Measurements from ENCODE around the gene CHID1.

CHID1 gene

DNA sequence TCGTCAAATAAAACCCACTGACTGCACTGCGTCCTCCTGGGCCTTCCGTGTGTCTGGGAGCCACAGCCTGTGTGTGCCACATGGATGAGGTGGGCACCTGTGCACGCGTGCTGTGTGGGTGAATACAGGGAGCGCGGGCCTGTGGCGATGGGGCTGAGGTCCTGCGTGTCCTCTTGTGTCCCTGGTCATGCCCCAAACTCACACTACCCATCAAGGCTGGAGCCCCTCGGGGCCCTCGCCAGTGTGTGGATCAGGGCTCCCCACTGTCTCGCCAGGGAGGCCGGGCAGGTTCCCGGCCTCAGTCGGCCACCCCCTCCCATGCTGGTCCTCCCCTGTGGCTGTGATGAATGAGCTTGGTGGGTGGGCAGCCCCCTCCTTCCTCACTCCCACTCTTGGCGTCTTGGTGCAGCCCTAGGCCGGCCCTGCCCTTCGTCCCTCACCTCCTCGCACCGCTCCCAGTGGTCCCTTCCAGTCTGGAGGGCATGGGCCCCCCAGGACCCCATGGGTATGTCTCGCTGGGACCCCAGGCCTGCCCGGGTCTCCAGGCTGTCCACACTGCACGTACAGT lies 78.6 kb downstream of the CHID1 start:
- Histone ChIP-seq H3K79me2 (ENCODE audit: insufficient read depth, low read length) (no peaks in the 10 kb centered on the region), H3K27ac (ENCODE audit: low read depth, low read length) (no peak overlapping the region), H4K20me1 (ENCODE audit: low read depth, low read length) (no peaks in the 10 kb centered on the region), H3K9ac (ENCODE audit: low read length) (no peak overlapping the region), H3F3A (ENCODE audit: insufficient read depth) (no peaks in the 10 kb centered on the region), H3K9me2 (replicated peaks; ENCODE audit: insufficient read depth, low read length) (no peaks in the 10 kb centered on the region), H3K9me3 (ENCODE audit: insufficient read depth, low read length) (no peaks in the 10 kb centered on the region), H3K4me2 (ENCODE audit: low read depth, low read length, poor library complexity, severe bottlenecking) (no peak overlapping the region), H3K27me3 (ENCODE audit: low read length) (no peaks in the 10 kb centered on the region), H3K4me3 (ENCODE audit: insufficient read depth, low read length, poor library complexity, severe bottlenecking) (no peak overlapping the region), H3K36me3 (ENCODE audit: low read length) (no peaks in the 10 kb centered on the region), H2AFZ (ENCODE audit: low read depth, low read length, severe bottlenecking) (no peak overlapping the region)
- TF ChIP-seq EZH2phosphoT487 (conservative IDR thresholded peaks at IDR 0.05; ENCODE audit: low read length) (no peak), CTCF (IDR thresholded peaks at IDR 0.05; ENCODE audit: insufficient read depth, low read length, poor library complexity, severe bottlenecking) (no peak)

DNA sequence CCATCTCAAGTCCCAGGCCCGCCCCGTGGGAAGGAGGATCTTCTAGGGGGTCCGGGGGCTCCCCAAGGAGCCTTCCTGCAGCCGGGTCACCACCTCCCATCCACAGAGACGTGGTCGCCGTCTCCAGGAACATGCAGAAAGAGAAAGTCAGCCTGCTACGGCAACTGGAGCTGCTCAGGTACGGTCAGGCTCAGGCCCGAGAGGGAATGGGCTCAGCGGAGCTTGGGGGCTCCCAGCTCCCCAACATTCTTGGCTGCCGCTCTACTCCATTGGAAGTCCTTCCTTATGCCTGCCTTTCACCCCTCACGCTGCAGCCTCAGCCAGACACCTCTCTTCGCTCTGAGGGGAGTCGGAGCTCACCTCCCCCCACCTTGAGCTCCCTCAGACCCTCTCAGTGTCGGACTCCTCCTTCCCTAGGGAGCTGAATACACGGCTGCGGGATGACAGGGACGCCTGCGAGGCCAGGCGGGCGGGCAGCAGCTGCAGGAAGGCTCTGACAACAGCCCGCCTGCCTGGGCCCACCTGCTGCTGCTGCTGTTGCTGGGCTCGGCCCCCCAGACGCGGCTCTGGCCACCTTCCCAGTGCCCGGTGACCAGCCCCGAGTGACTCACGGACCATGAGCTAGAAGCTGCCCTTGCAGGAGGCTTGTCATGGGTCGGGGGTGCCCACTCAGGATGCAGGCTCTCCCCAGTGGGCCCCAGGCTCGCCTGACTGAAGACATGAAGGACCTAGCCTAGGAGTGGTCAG lies 79.3 kb downstream of the CHID1 start:
- TF ChIP-seq CTCF (IDR thresholded peaks at IDR 0.05; ENCODE audit: insufficient read depth, low read length, poor library complexity, severe bottlenecking) (no peak), EZH2phosphoT487 (conservative IDR thresholded peaks at IDR 0.05; ENCODE audit: low read length) (no peak)
- no peak overlapping the region for H3K27ac ChIP-seq (ENCODE audit: low read depth, low read length)
- H3K4me3 ChIP-seq (ENCODE audit: insufficient read depth, low read length, poor library complexity, severe bottlenecking), result no peak overlapping the region
- no peaks in the 10 kb centered on the region for H3K9me3 ChIP-seq (ENCODE audit: insufficient read depth, low read length)
- H3K9ac ChIP-seq (ENCODE audit: low read length), result no peak overlapping the region
- no peaks in the 10 kb centered on the region for H4K20me1 ChIP-seq (ENCODE audit: low read depth, low read length)
- H3F3A ChIP-seq (ENCODE audit: insufficient read depth), result no peaks in the 10 kb centered on the region
- no peaks in the 10 kb centered on the region for H3K79me2 ChIP-seq (ENCODE audit: insufficient read depth, low read length)
- no peak overlapping the region for H3K4me2 ChIP-seq (ENCODE audit: low read depth, low read length, poor library complexity, severe bottlenecking)
- no peaks in the 10 kb centered on the region for H3K27me3 ChIP-seq (ENCODE audit: low read length)
- no peaks in the 10 kb centered on the region for H3K9me2 ChIP-seq (replicated peaks; ENCODE audit: insufficient read depth, low read length)
- H2AFZ ChIP-seq (ENCODE audit: low read depth, low read length, severe bottlenecking), result no peak overlapping the region
- H3K36me3 ChIP-seq (ENCODE audit: low read length), result no peaks in the 10 kb centered on the region

- H3K4me2 ChIP-seq (ENCODE audit: low read depth, low read length, poor library complexity, severe bottlenecking), result peak overlapping the region; percentile 50
- no peaks in the 10 kb centered on the region for H3K9me3 ChIP-seq (ENCODE audit: insufficient read depth, low read length)
- no peaks in the 10 kb centered on the region for H3F3A ChIP-seq (ENCODE audit: insufficient read depth)
- no peaks in the 10 kb centered on the region for H4K20me1 ChIP-seq (ENCODE audit: low read depth, low read length)
- no peak overlapping the region for H2AFZ ChIP-seq (ENCODE audit: low read depth, low read length, severe bottlenecking)
- no peaks in the 10 kb centered on the region for H3K27me3 ChIP-seq (ENCODE audit: low read length)
- H3K9ac ChIP-seq (ENCODE audit: low read length), result peak overlapping the region; percentile 1; the same call in 1 of the 2 replicates
- no peaks in the 10 kb centered on the region for H3K36me3 ChIP-seq (ENCODE audit: low read length)
- peak overlapping the region; percentile 24 for H3K4me3 ChIP-seq (ENCODE audit: insufficient read depth, low read length, poor library complexity, severe bottlenecking)
- TF ChIP-seq EZH2phosphoT487 (conservative IDR thresholded peaks at IDR 0.05; ENCODE audit: low read length) (peak; percentile 94; the same call in 1 of the 2 replicates), CTCF (IDR thresholded peaks at IDR 0.05; ENCODE audit: insufficient read depth, low read length, poor library complexity, severe bottlenecking) (no peak)
- no peaks in the 10 kb centered on the region for H3K9me2 ChIP-seq (replicated peaks; ENCODE audit: insufficient read depth, low read length)
- no peak overlapping the region for H3K27ac ChIP-seq (ENCODE audit: low read depth, low read length)
- no peaks in the 10 kb centered on the region for H3K79me2 ChIP-seq (ENCODE audit: insufficient read depth, low read length)
These were observed 80.1 kb downstream of the CHID1 start for GRCh38 chr11:830295-831117.
